Measurements from ENCODE around the gene GM2A.
"Not testable (repeated sequence)": the region's sequence is repeated elsewhere in the genome, so short reads cannot be mapped to it uniquely, and the experiment has no call there.

The GM2A gene

GRCh38 chr5:151254990-151255389 is 2.0 kb downstream of the GM2A start:
- DNase-seq, result not testable (repeated sequence)

GRCh38 chr5:151255621-151256286 is 2.8 kb downstream of the GM2A start:
- DNase-seq, result peak; percentile 34

- DNase-seq, result no peak
Observed at GRCh38 chr5:151257731-151258181, 4.8 kb downstream of the GM2A start.

- no peak for DNase-seq
Observed at GRCh38 chr5:151258201-151258611, 5.2 kb downstream of the GM2A start.

- no peak for DNase-seq
Observed at GRCh38 chr5:151258816-151259215, 5.8 kb downstream of the GM2A start.

- DNase-seq, result no peak
Observed at GRCh38 chr5:151259931-151260330, 6.9 kb downstream of the GM2A start.

GRCh38 chr5:151262532-151262931 is 9.5 kb downstream of the GM2A start:
- DNase-seq, result no peak

- DNase-seq, result no peak
Observed at GRCh38 chr5:151264113-151264512, 11.1 kb downstream of the GM2A start.

- DNase-seq, result no peak
Observed at GRCh38 chr5:151267491-151268260, 14.7 kb downstream of the GM2A start.

GRCh38 chr5:151270599-151270998 is 17.6 kb downstream of the GM2A start:
- no peak for DNase-seq

GRCh38 chr5:151271336-151271735 is 18.4 kb downstream of the GM2A start:
- DNase-seq, result no peak

- DNase-seq, result no peak
Observed at GRCh38 chr5:151274666-151275065, 21.7 kb downstream of the GM2A start.

- no peak for DNase-seq
Observed at GRCh38 chr5:151275803-151276202, 22.8 kb downstream of the GM2A start.

- DNase-seq, result no peak
Observed at GRCh38 chr5:151278845-151279244, 25.9 kb downstream of the GM2A start.

GRCh38 chr5:151280443-151280842 is 27.5 kb downstream of the GM2A start:
- DNase-seq, result no peak

- no peak for DNase-seq
Observed at GRCh38 chr5:151281001-151281639, 28.1 kb downstream of the GM2A start.

- no peak for DNase-seq
Observed at GRCh38 chr5:151283120-151283825, 30.3 kb downstream of the GM2A start.

GRCh38 chr5:151284392-151284967 is 31.5 kb downstream of the GM2A start:
- DNase-seq, result no peak

- DNase-seq, result no peak
Observed at GRCh38 chr5:151285683-151286082, 32.7 kb downstream of the GM2A start.

GRCh38 chr5:151286246-151286645 is 33.3 kb downstream of the GM2A start:
- DNase-seq, result no peak

GRCh38 chr5:151288180-151288579 is 35.2 kb downstream of the GM2A start:
- DNase-seq, result no peak

- no peak for DNase-seq
Observed at GRCh38 chr5:151293624-151294023, 40.6 kb downstream of the GM2A start.

- DNase-seq, result no peak
Observed at GRCh38 chr5:151295138-151295537, 42.2 kb downstream of the GM2A start.
